ENCODE results near the gene GRM8. TPM values are rescaled to one million over a fixed set of nuclear protein-coding genes. Genes with fewer than 3 reads are reported as not detected.
A peak's percentile ranks its signal among the peaks of the same experiment; 100 is the strongest.

Gene GRM8
- total RNA-seq, 1 donor from 2014 or later = not detected

GRCh38 chr7:127189074-127189473 is 63.7 kb downstream of the GRM8 start:
- no peak overlapping the region for H3K4me3 ChIP-seq (ENCODE audit: low read depth, low read length)
- no peak for DNase-seq (ENCODE audit: low read depth)
- no peak for TF ChIP-seq CTCF (conservative IDR thresholded peaks at IDR 0.05; ENCODE audit: low read depth, low read length)

- no peak overlapping the region for H3K4me3 ChIP-seq (ENCODE audit: low read depth, low read length)
- no peak for DNase-seq (ENCODE audit: low read depth)
- TF ChIP-seq CTCF (conservative IDR thresholded peaks at IDR 0.05; ENCODE audit: low read depth, low read length) = no peak
Measured at GRCh38 chr7:127187740-127188139, 65.0 kb downstream of the GRM8 start.

GRCh38 chr7:127186686-127187085 is 66.1 kb downstream of the GRM8 start:
- H3K4me3 ChIP-seq (ENCODE audit: low read depth, low read length) = no peak overlapping the region

GRCh38 chr7:127177156-127177555 is 75.6 kb downstream of the GRM8 start:
- TF ChIP-seq CTCF (conservative IDR thresholded peaks at IDR 0.05; ENCODE audit: low read depth, low read length) = no peak
- no peak for DNase-seq (ENCODE audit: low read depth)
- H3K4me3 ChIP-seq (ENCODE audit: low read depth, low read length) = no peak overlapping the region

More at GRCh38 chr7:127186686-127187085, 66.1 kb downstream of the GRM8 start:
- DNase-seq (ENCODE audit: low read depth) = no peak
- no peak for TF ChIP-seq CTCF (conservative IDR thresholded peaks at IDR 0.05; ENCODE audit: low read depth, low read length)

- TF ChIP-seq CTCF (conservative IDR thresholded peaks at IDR 0.05; ENCODE audit: low read depth, low read length) = no peak
- no peak for DNase-seq (ENCODE audit: low read depth)
- H3K4me3 ChIP-seq (ENCODE audit: low read depth, low read length) = no peak overlapping the region
Measured at GRCh38 chr7:127162366-127162765, 90.4 kb downstream of the GRM8 start.

GRCh38 chr7:127158659-127159058 is 94.1 kb downstream of the GRM8 start:
- no peak overlapping the region for H3K4me3 ChIP-seq (ENCODE audit: low read depth, low read length)
- peak; percentile 61 for TF ChIP-seq CTCF (conservative IDR thresholded peaks at IDR 0.05; ENCODE audit: low read depth, low read length)
- no peak for DNase-seq (ENCODE audit: low read depth)

- no peak for DNase-seq (ENCODE audit: low read depth)
- TF ChIP-seq CTCF (conservative IDR thresholded peaks at IDR 0.05; ENCODE audit: low read depth, low read length) = no peak
- no peak overlapping the region for H3K4me3 ChIP-seq (ENCODE audit: low read depth, low read length)
Measured at GRCh38 chr7:127154958-127155357, 97.8 kb downstream of the GRM8 start.
